HL-60/S4 treated with retinoic acid at 250 ng/mL for 4 days and 3 days (cell line): ENCODE measurements around the gene NF1.
"Not testable (repeated sequence)": the region's sequence is repeated elsewhere in the genome, so short reads cannot be mapped to it uniquely, and the experiment has no call there.

Experiments used
- in situ Hi-C: fragments of 300-500 bp; cut with MboI; formaldehyde crosslinking; loops from 2 replicates; pipeline ENCODE4 v1.7.0; 2022; ENCODE audit warnings: low sequenced_read_pairs

NF1 gene

GRCh38 chr17:31321481-31321880 lies 226.7 kb downstream of the NF1 start, which contains the start of gene EVI2A:
EVI2A (minus strand) TSS chr17:31321622; CDS start chr17:31319013, 2,609 bp downstream.
- in situ Hi-C loops: no loop called here

- in situ Hi-C loops: no loop called here
Measured at GRCh38 chr17:31321966-31322365, 227.2 kb downstream of the NF1 start.

GRCh38 chr17:31323551-31323950 lies 228.8 kb downstream of the NF1 start:
- in situ Hi-C loops: no loop called here

- in situ Hi-C loops: no loop called here
Measured at GRCh38 chr17:31327534-31328159, 232.9 kb downstream of the NF1 start.

GRCh38 chr17:31328160-31328535 lies 233.4 kb downstream of the NF1 start:
- in situ Hi-C loops: no loop called here

GRCh38 chr17:31329221-31329620 lies 234.4 kb downstream of the NF1 start:
- in situ Hi-C loops: no loop called here

- in situ Hi-C loops: no loop called here
Measured at GRCh38 chr17:31339906-31340661, 245.3 kb downstream of the NF1 start.

- in situ Hi-C loops: not testable (repeated sequence)
Measured at GRCh38 chr17:31345191-31345747, 250.5 kb downstream of the NF1 start.

GRCh38 chr17:31349454-31349853 lies 254.7 kb downstream of the NF1 start:
- in situ Hi-C loops: no loop called here

- in situ Hi-C loops: no loop called here
Measured at GRCh38 chr17:31355935-31356334, 261.2 kb downstream of the NF1 start.

- in situ Hi-C loops: no loop called here
Measured at GRCh38 chr17:31357091-31357490, 262.3 kb downstream of the NF1 start.

- in situ Hi-C loops: no loop called here
Measured at GRCh38 chr17:31357839-31358394, 263.1 kb downstream of the NF1 start.

- in situ Hi-C loops: no loop called here
Measured at GRCh38 chr17:31364012-31364411, 269.2 kb downstream of the NF1 start.

- in situ Hi-C loops: no loop called here
Measured at GRCh38 chr17:31366088-31366487, 271.3 kb downstream of the NF1 start.

GRCh38 chr17:31369266-31369665 lies 274.5 kb downstream of the NF1 start:
- in situ Hi-C loops: no loop called here

GRCh38 chr17:31371511-31372097 lies 276.8 kb downstream of the NF1 start:
- in situ Hi-C loops: no loop called here

- in situ Hi-C loops: no loop called here
Measured at GRCh38 chr17:31373150-31374093, 278.6 kb downstream of the NF1 start.

- in situ Hi-C loops: no loop called here
Measured at GRCh38 chr17:31374094-31374447, 279.3 kb downstream of the NF1 start.

GRCh38 chr17:31374503-31374902 lies 279.7 kb downstream of the NF1 start:
- in situ Hi-C loops: no loop called here

- in situ Hi-C loops: no loop called here
Measured at GRCh38 chr17:31378638-31379037, 283.9 kb downstream of the NF1 start.
